Loucy (cell line): ENCODE results near the gene TMPRSS11A.

Source experiments
- H2AFZ ChIP-seq: fragments of 200-600 bp; sonication (generic); 2 replicates; pipeline ENCODE4 v1.6.0; 2016; ENCODE audit warnings: antibody characterized with exemption, mild to moderate bottlenecking, low read length, moderate library complexity
- H3F3A ChIP-seq: fragments of 200-600 bp; 2 replicates; pipeline ENCODE4 v1.6.0; 2016; ENCODE audit warnings: antibody characterized with exemption, low read depth, mild to moderate bottlenecking
- H3K27me3 ChIP-seq: fragments of 200-600 bp; sonication (generic); 2 replicates; pipeline ENCODE4 v1.6.1; 2014; ENCODE audit warnings: low read length, mild to moderate bottlenecking; ENCODE audit not compliant: insufficient read depth, poor library complexity, severe bottlenecking
- H3K36me3 ChIP-seq: fragments of 200-600 bp; sonication (generic); 2 replicates; pipeline ENCODE4 v1.6.1; 2016; ENCODE audit warnings: low read length; ENCODE audit not compliant: insufficient read depth
- H3K4me1 ChIP-seq: fragments of 200-600 bp; sonication (generic); 2 replicates; pipeline ENCODE4 v1.5.1; 2014; ENCODE audit warnings: low read length, mild to moderate bottlenecking; ENCODE audit not compliant: insufficient read depth, poor library complexity, severe bottlenecking
- H3K4me2 ChIP-seq: fragments of 200-600 bp; sonication (generic); 2 replicates; pipeline ENCODE4 v1.6.0; 2014; ENCODE audit warnings: antibody characterized with exemption, low read length, low read depth, mild to moderate bottlenecking; ENCODE audit not compliant: poor library complexity, severe bottlenecking
- H3K4me3 ChIP-seq: fragments of 200-600 bp; sonication (generic); 2 replicates; pipeline ENCODE4 v1.5.1; 2014; ENCODE audit warnings: low read length, mild to moderate bottlenecking, mixed read lengths; ENCODE audit not compliant: poor library complexity, severe bottlenecking
- H3K79me2 ChIP-seq: fragments of 200-600 bp; sonication (generic); 2 replicates; pipeline ENCODE4 v1.6.1; 2014; ENCODE audit warnings: low read length; ENCODE audit not compliant: insufficient read depth
- H3K9ac ChIP-seq: fragments of 200-600 bp; sonication (generic); 2 replicates; pipeline ENCODE4 v1.6.0; 2014; ENCODE audit warnings: mild to moderate bottlenecking, low read depth, low read length, moderate library complexity; ENCODE audit not compliant: poor library complexity, severe bottlenecking
- H3K9me2 ChIP-seq: fragments of 200-600 bp; sonication (generic); replicated peaks from 2 replicates; pipeline ENCODE4 v1.6.1; 2016; ENCODE audit warnings: low read depth, low read length, mixed read lengths
- H3K9me3 ChIP-seq: fragments of 200-600 bp; sonication (generic); 2 replicates; pipeline ENCODE4 v1.6.1; 2014; ENCODE audit warnings: mild to moderate bottlenecking, antibody characterized with exemption, low read length, low read depth; ENCODE audit not compliant: insufficient read depth
- H4K20me1 ChIP-seq: fragments of 200-600 bp; sonication (generic); 2 replicates; pipeline ENCODE4 v1.6.0; 2014; ENCODE audit warnings: antibody characterized with exemption, low read length, mild to moderate bottlenecking; ENCODE audit not compliant: insufficient read depth, poor library complexity, severe bottlenecking
- CTCF ChIP-seq: fragments of 200-600 bp; sonication (generic); conservative IDR thresholded peaks from 2 replicates; pipeline ENCODE4 v1.5.1; 2014; ENCODE audit warnings: mild to moderate bottlenecking, antibody characterized with exemption, low read length
- EZH2phosphoT487 ChIP-seq: fragments of 200-600 bp; IDR thresholded peaks from 2 replicates; pipeline ENCODE4 v1.6.1; 2018; ENCODE audit warnings: antibody characterized with exemption, mild to moderate bottlenecking, moderate library complexity, borderline replicate concordance

The TMPRSS11A gene

GRCh38 chr4:67941074-67941473, 22.2 kb downstream of the TMPRSS11A start:
- TF ChIP-seq CTCF = no peak
- no peak for TF ChIP-seq EZH2phosphoT487
- H3K9ac ChIP-seq = no peak overlapping the region

GRCh38 chr4:67940506-67940905, 22.8 kb downstream of the TMPRSS11A start:
- no peaks in the 10 kb centered on the region for H3K79me2 ChIP-seq
- H3K9me3 ChIP-seq = no peaks in the 10 kb centered on the region
- no peaks in the 10 kb centered on the region for H4K20me1 ChIP-seq
- no peaks in the 10 kb centered on the region for H3K9me2 ChIP-seq
- no peaks in the 10 kb centered on the region for H3K27me3 ChIP-seq
- H3F3A ChIP-seq = no peaks in the 10 kb centered on the region
- no peak overlapping the region for H3K4me2 ChIP-seq
- H3K4me3 ChIP-seq = no peak overlapping the region
- no peaks in the 10 kb centered on the region for H3K4me1 ChIP-seq
- H2AFZ ChIP-seq = no peak overlapping the region
- TF ChIP-seq EZH2phosphoT487 = no peak
- TF ChIP-seq CTCF = no peak
- H3K36me3 ChIP-seq = no peaks in the 10 kb centered on the region
- H3K9ac ChIP-seq = no peak overlapping the region

More at GRCh38 chr4:67941074-67941473, 22.2 kb downstream of the TMPRSS11A start:
- no peaks in the 10 kb centered on the region for H4K20me1 ChIP-seq
- no peaks in the 10 kb centered on the region for H3K36me3 ChIP-seq
- no peak overlapping the region for H2AFZ ChIP-seq
- H3K4me2 ChIP-seq = no peak overlapping the region
- H3K9me2 ChIP-seq = no peaks in the 10 kb centered on the region
- H3K27me3 ChIP-seq = no peaks in the 10 kb centered on the region
- no peak overlapping the region for H3K4me3 ChIP-seq
- H3K79me2 ChIP-seq = no peaks in the 10 kb centered on the region
- no peaks in the 10 kb centered on the region for H3K9me3 ChIP-seq
- no peaks in the 10 kb centered on the region for H3F3A ChIP-seq
- no peaks in the 10 kb centered on the region for H3K4me1 ChIP-seq

- Histone ChIP-seq H3K4me2 (no peak overlapping the region), H3K79me2 (no peaks in the 10 kb centered on the region), H3K4me1 (peaks cover 9% of the 10 kb centered on the region), H4K20me1 (no peaks in the 10 kb centered on the region), H3K27me3 (no peaks in the 10 kb centered on the region), H3K9me3 (no peaks in the 10 kb centered on the region), H2AFZ (no peak overlapping the region), H3K9me2 (no peaks in the 10 kb centered on the region), H3K9ac (no peak overlapping the region), H3K4me3 (no peak overlapping the region), H3K36me3 (no peaks in the 10 kb centered on the region), H3F3A (no peaks in the 10 kb centered on the region)
- TF ChIP-seq CTCF = no peak
- no peak for TF ChIP-seq EZH2phosphoT487
Observed at GRCh38 chr4:67939195-67939594, 24.1 kb downstream of the TMPRSS11A start.
